DMS153 treated with DMSO at 0.1 percent for 48 hours (cell line): Measurements from ENCODE around the gene INTS2.
"Not testable (repeated sequence)": the region's sequence is repeated elsewhere in the genome, so short reads cannot be mapped to it uniquely, and the experiment has no call there.

ENCODE experiments used
- DNase-seq: peaks from one replicate; lab custom pipeline; 2025; ENCODE audit not compliant: unreplicated experiment; lab: John Stamatoyannopoulos, UW

The INTS2 gene, protein sequence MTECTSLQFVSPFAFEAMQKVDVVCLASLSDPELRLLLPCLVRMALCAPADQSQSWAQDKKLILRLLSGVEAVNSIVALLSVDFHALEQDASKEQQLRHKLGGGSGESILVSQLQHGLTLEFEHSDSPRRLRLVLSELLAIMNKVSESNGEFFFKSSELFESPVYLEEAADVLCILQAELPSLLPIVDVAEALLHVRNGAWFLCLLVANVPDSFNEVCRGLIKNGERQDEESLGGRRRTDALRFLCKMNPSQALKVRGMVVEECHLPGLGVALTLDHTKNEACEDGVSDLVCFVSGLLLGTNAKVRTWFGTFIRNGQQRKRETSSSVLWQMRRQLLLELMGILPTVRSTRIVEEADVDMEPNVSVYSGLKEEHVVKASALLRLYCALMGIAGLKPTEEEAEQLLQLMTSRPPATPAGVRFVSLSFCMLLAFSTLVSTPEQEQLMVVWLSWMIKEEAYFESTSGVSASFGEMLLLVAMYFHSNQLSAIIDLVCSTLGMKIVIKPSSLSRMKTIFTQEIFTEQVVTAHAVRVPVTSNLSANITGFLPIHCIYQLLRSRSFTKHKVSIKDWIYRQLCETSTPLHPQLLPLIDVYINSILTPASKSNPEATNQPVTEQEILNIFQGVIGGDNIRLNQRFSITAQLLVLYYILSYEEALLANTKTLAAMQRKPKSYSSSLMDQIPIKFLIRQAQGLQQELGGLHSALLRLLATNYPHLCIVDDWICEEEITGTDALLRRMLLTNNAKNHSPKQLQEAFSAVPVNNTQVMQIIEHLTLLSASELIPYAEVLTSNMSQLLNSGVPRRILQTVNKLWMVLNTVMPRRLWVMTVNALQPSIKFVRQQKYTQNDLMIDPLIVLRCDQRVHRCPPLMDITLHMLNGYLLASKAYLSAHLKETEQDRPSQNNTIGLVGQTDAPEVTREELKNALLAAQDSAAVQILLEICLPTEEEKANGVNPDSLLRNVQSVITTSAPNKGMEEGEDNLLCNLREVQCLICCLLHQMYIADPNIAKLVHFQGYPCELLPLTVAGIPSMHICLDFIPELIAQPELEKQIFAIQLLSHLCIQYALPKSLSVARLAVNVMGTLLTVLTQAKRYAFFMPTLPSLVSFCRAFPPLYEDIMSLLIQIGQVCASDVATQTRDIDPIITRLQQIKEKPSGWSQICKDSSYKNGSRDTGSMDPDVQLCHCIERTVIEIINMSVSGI

DNA sequence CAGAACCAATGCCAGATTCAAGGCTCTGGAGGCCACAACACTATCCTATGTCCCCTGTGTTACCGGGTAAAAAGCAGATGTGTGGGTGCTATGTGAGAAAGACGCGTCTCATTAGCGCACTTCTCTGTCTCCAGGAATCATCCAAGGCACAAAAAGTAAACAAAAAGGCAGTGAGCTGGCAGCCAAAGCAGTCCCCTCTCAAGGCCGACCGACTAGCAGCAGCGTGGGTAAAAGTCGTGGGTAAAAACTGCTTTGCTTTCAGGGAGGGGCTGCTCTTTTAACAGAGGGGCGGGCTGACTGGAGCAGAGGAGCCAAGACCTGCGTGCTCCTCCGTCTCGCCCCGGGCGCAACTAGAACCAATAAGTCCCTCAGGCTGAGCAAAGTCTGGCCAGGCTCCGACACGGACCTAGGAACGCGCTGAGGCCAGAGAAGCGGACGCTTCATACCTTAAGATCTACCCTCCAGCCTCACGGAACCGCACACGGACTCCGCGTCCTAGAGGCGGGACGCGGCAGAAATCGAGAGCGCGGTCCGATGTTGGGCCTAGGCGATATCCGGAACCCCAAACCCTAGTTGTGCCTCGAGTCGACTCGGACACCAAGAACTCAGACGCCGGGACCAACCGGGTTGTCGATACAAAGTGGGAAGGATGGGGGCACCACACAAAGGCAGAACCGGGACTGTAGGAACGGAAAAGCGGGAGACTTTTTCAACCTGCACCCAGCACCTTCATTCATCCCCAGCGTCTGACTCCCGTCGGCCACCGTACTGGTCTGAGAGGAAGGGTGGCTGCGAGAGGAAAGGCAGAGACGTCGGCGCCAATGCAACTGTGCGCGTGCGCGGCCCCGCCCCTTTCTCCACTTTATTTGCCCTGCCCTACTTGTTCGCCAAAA is at the start of gene INTS2:
Gene INTS2 (minus strand): TSS at position 775 of the 893 bp plus-strand sequence. CDS start 1,338 bp downstream, outside the sequence.
- peak; percentile 84 for DNase-seq

DNA sequence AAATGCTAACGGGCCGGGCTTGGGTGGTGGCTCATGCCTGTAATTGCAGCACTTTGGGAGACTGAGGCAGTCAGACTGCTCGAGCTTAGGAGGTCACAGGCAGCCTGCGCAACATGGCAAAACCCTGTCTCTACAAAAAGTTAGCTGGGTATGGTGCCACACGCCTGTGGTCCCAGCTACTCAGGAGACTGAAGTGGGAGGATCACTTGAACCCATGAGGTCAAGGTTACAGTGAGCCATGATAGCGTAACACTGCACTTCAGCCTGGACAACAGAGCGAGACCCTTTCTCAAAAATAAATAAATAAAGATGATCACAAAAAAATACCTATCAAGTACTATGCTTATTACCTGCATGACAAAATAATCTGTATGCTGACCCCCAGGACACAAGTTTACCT is 46.3 kb upstream of the INTS2 start:
- no peak for DNase-seq

DNA sequence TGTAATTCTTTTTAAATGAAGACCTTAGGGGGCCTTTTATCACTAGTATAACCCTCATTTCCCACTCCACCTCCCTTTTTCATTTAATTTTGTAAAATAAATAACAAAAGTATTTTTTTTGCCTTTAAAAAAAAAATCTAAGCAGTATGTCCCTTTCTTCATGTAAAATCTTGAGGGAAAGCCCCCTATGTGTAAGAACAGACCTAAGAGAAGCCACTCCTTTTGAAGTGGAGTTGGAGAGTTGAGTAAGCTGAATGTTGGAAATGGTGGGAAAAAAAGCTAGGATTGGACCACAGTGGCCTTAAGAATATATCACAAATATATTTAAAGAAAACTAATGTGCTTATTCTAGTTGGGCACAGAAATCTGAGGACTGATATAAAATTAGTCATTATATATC is 44.5 kb upstream of the INTS2 start:
- no peak for DNase-seq

GRCh38 chr17:61970030-61970429 is 42.2 kb upstream of the INTS2 start:
- no peak for DNase-seq

GRCh38 chr17:61968757-61969156 is 41.0 kb upstream of the INTS2 start:
- no peak for DNase-seq

- no peak for DNase-seq
Measured at GRCh38 chr17:61967729-61968128, 39.9 kb upstream of the INTS2 start.

GRCh38 chr17:61966191-61966590 is 38.4 kb upstream of the INTS2 start:
- DNase-seq: no peak

GRCh38 chr17:61955619-61956018 is 27.8 kb upstream of the INTS2 start:
- no peak for DNase-seq

- no peak for DNase-seq
Measured at GRCh38 chr17:61947367-61948078, 19.7 kb upstream of the INTS2 start.

- DNase-seq: no peak
Measured at GRCh38 chr17:61946359-61946758, 18.6 kb upstream of the INTS2 start.

DNA sequence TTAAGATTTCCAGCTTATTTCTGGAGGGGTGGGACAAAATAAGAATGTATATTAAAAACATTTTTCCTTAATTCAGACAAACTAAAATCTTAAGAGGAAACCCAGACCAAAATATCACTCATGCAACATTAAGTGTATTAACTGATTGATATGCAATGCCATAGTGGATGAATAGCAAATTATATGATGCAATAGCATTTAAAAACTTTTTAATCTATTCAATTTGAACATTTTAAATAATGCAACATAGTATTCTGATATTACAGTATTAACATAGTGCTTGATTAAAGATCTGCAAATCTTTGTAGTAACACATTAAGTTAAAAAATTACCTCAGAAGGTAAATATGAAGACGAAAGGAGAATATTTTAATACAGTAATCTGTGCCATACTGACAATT is 15.3 kb upstream of the INTS2 start:
- no peak for DNase-seq

DNA sequence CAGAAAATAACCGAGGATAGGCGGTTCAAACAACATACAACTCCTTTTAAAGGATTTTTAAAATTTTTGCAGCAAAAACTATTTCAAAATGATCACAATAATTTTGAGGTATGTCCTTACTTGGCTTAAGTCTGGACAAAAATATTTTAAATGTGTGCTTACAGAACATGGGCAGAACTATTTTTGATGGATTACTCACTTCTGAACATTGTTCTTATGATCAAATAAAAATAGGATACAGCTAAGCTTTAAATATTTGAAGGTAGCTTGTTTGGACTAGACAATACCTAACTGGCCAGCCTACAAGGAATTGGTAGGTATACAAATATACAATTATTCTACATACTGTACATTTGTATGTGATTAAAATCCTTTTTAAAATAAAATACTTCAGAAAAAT is 14.3 kb upstream of the INTS2 start:
- no peak for DNase-seq

GRCh38 chr17:61928101-61928436 is 287 bp upstream of the INTS2 start:
- no peak for DNase-seq

GRCh38 chr17:61926826-61927207 is 965 bp downstream of the INTS2 start:
- DNase-seq: no peak

- not testable (repeated sequence) for DNase-seq
Measured at GRCh38 chr17:61915162-61915561, 12.6 kb downstream of the INTS2 start.

GRCh38 chr17:61908292-61909037 is 19.3 kb downstream of the INTS2 start:
- no peak for DNase-seq

GRCh38 chr17:61907361-61907760 is 20.4 kb downstream of the INTS2 start:
- no peak for DNase-seq

DNA sequence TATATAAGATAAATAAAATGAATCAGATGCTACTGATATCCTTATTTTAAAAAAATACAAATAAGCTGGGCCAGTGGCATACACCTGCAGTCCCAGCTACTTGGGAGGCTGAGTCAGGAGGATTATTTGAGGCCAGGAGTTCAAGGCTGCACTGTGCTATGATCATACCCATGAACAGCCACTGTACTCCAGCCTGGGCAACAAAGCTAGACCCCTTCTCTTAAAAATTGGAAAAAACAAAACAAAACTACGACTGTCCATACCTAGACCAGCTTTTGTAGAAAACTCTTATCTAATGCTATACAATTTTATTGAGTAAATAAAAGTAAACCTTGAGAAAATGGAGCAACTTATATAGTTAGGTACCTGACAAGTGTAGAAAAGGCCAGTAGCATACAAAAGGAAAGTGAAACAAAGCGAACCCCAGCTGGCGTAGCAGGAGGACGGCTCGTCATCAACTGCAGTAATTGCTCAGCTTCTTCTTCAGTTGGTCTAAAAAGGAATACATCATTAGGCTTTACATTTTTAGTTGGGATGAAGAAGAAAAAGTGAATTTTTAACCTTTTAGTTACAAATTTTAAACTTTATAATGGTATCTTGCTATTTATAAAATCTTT is 23.6 kb downstream of the INTS2 start:
- no peak for DNase-seq

GRCh38 chr17:61903251-61903650 is 24.5 kb downstream of the INTS2 start:
- DNase-seq: no peak
